B cell (primary cell): ENCODE measurements around the gene RGS2. TPM values are rescaled to one million over a fixed set of nuclear protein-coding genes. Genes with fewer than 3 reads are reported as not detected.

Experiments
- ATAC-seq: fragments of 200-7000 bp; cut with Tn5 transposase; one replicate; pipeline ENCODE4 v1.10.0; 2021; ENCODE audit warnings: low read depth, mild to moderate bottlenecking, moderate number of reproducible peaks, moderate library complexity
- CTCF ChIA-PET: fragments of 350-600 bp; sonication (Branson Sonifier 250); formaldehyde crosslinking; loops from one replicate; lab custom pipeline; 2021; ENCODE audit warnings: antibody characterized with exemption, inconsistent platforms; lab: Charles Lee
- POLR2A ChIA-PET: fragments of 350-600 bp; sonication (Branson Sonifier 250); formaldehyde crosslinking; loops from one replicate; lab custom pipeline; 2021; ENCODE audit warnings: antibody characterized with exemption; lab: Charles Lee
- DNase-seq: peaks from one replicate; pipeline ENCODE4 v3.0.0; 2013
- H2AFZ ChIP-seq: 2 replicates; pipeline ENCODE4 v1.6.1; 2012; ENCODE audit warnings: mild to moderate bottlenecking, low read depth, low read length; ENCODE audit not compliant: insufficient read depth, poor library complexity, severe bottlenecking
- H3K27ac ChIP-seq, 2 donors: 1 replicate in 1 of 2; 2 replicates in 1 of 2; pipeline ENCODE4 v1.5.1; 2012 to 2013; ENCODE audit warnings: low read length in 2 of 2, mild to moderate bottlenecking in 2 of 2, moderate library complexity in 1 of 2
- H3K27me3 ChIP-seq, 4 experiments: fragments of 200-600 bp in 1 of 4; sonication (generic) in 1 of 4; replicated peaks in 1 of 4; 1 replicate in 2 of 4; 2 replicates in 2 of 4; pipeline versions ENCODE4 v1.6.1 to v1.7.0; 2013 to 2016; ENCODE audit warnings: low read length in 3 of 4, mild to moderate bottlenecking in 2 of 4, mixed read lengths in 1 of 4, moderate library complexity in 1 of 4; ENCODE audit not compliant: insufficient read depth in 4 of 4, control insufficient read depth in 3 of 4; ENCODE audit errors: control extremely low read depth in 1 of 4
- H3K36me3 ChIP-seq, 2 experiments: replicated peaks in 1 of 2; 1 replicate in 1 of 2; 2 replicates in 1 of 2; pipeline versions ENCODE4 v1.6.1 to v1.7.1; 2013; ENCODE audit warnings: low read length in 1 of 2; ENCODE audit not compliant: insufficient read depth in 2 of 2, control insufficient read depth in 1 of 2; ENCODE audit errors: control extremely low read depth in 1 of 2, extremely low read depth in 1 of 2
- H3K4me1 ChIP-seq, 2 donors: fragments of 200-600 bp in 1 of 2; sonication (generic) in 1 of 2; 1 replicate in 1 of 2; 2 replicates in 1 of 2; pipeline versions ENCODE4 v1.5.1 to v1.6.1; 2013 to 2017; ENCODE audit warnings: low read length in 2 of 2; ENCODE audit not compliant: control insufficient read depth in 2 of 2, insufficient read depth in 2 of 2
- H3K4me2 ChIP-seq: replicated peaks from 2 replicates; pipeline ENCODE3; 2012; ENCODE audit warnings: mild to moderate bottlenecking, low read depth, low read length; ENCODE audit not compliant: poor library complexity, severe bottlenecking
- H3K4me3 ChIP-seq, 5 experiments: fragments of 200-600 bp in 1 of 5; sonication (generic) in 1 of 5; 1 replicate in 3 of 5; 2 replicates in 2 of 5; pipeline versions ENCODE4 v1.5.1 to v1.7.0; 2011 to 2016; ENCODE audit warnings: low read length in 4 of 5, mild to moderate bottlenecking in 4 of 5, low read depth in 2 of 5, control low read depth in 1 of 5, moderate library complexity in 1 of 5; ENCODE audit not compliant: insufficient read depth in 1 of 5; ENCODE audit errors: control extremely low read depth in 1 of 5, extremely low read depth in 1 of 5
- H3K79me2 ChIP-seq: fragments of 200-600 bp; sonication (generic); one replicate; pipeline ENCODE4 v1.6.0; 2016; ENCODE audit warnings: low read length; ENCODE audit not compliant: control insufficient read depth, insufficient read depth
- H3K9ac ChIP-seq: fragments of 200-600 bp; sonication (generic); 2 replicates; pipeline ENCODE4 v1.6.1; 2017; ENCODE audit warnings: mild to moderate bottlenecking, low read length, moderate library complexity
- H3K9me3 ChIP-seq, 3 donors: one replicate each; pipeline versions ENCODE4 v1.6.1 to v1.7.1; 2013; ENCODE audit warnings: low read length in 2 of 3; ENCODE audit not compliant: control insufficient read depth in 2 of 3, insufficient read depth in 1 of 3; ENCODE audit errors: control extremely low read depth in 1 of 3
- H4K20me1 ChIP-seq: 2 replicates; pipeline ENCODE4 v1.6.0; 2012; ENCODE audit warnings: mild to moderate bottlenecking, low read length; ENCODE audit not compliant: insufficient read depth, control insufficient read depth, poor library complexity, severe bottlenecking
- H3K27ac Mint-ChIP-seq: one replicate; pipeline ENCODE4 v1.8.0; 2021; ENCODE audit warnings: mixed read lengths
- H3K27me3 Mint-ChIP-seq: one replicate; pipeline ENCODE4 v1.8.0; 2021; ENCODE audit warnings: mixed read lengths
- H3K4me1 Mint-ChIP-seq: one replicate; pipeline ENCODE4 v1.8.0; 2021; ENCODE audit warnings: mixed read lengths
- H3K4me3 Mint-ChIP-seq: one replicate; pipeline ENCODE4 v1.8.0; 2021; ENCODE audit warnings: mixed read lengths
- H3K9me3 Mint-ChIP-seq: one replicate; pipeline ENCODE4 v1.8.0; 2022; ENCODE audit warnings: mixed read lengths; ENCODE audit not compliant: insufficient read depth
- EZH2 ChIP-seq: IDR thresholded peaks from 2 replicates; pipeline ENCODE4 v1.6.1; 2012; ENCODE audit warnings: borderline replicate concordance, low read depth, mild to moderate bottlenecking, moderate library complexity, low read length; ENCODE audit not compliant: insufficient read depth, poor library complexity, severe bottlenecking
- WGBS: methylation state at CpG from one replicate; pipeline ENCODE4 v1.1.5; 2013; ENCODE audit warnings: missing lambda C conversion rate; ENCODE audit not compliant: insufficient coverage; 5-methylcytosine and 5-hydroxymethylcytosine counted together
- intact Hi-C: fragments of 100-400 bp; cut with micrococcal nuclease; formaldehyde crosslinking; loops from one replicate; pipeline ENCODE4 v1.10.0; 2022
- polyA plus RNA-seq: library from polyadenylated mRNA; depleted of rRNA; stranded (reverse); fragments of >200 nt; gene quantifications from 2 replicates; pipeline ENCODE4 v1.2.3, GENCODE V29; 2012
- total RNA-seq, 2 donors: library from RNA; stranded (reverse); fragments of 120-200 nt in 1 of 2; gene quantifications; 1 replicate in 1 of 2; 2 replicates in 1 of 2; pipeline versions ENCODE4 v1.2.3 to v1.2.4, GENCODE V29; 2013 to 2022
- TF ChIP-seq, protein P1 (sequence below): fragments of 200-600 bp; IDR thresholded peaks from one replicate; pipeline ENCODE4 v1.8.0; 2022; ENCODE audit warnings: antibody characterized with exemption, mild to moderate bottlenecking

RGS2 gene
- total and polyA plus RNA-seq, 2 donors (not counting 1 experiment from before 2014, with no cell fraction given), result 232 to 247 TPM

DNA sequence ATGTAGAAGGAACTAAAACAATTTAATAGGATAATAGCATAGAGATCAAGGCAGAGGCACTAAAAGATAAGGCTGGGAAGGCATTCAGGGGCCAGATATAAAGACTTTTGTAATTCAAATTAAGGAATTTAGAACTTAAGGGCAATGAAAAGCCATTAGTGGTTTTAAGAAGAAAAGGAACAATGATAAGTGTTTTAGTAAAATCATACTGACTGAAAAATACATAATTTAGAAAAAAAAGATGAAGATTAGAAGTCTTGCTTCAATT lies 14.1 kb upstream of the RGS2 start:
- H3K9me3 ChIP-seq, result no peaks in the 10 kb centered on the region
- no peak overlapping the region for H3K27ac ChIP-seq
- intact Hi-C loops, result no loop called here
- ChIA-PET CTCF (no interaction called here), POLR2A (no interaction called here)
- DNase-seq, result no peak
- Mint-ChIP-seq H3K9me3 (no peaks in the 10 kb centered on the region), H3K4me1 (no peaks in the 10 kb centered on the region), H3K4me3 (no peak overlapping the region), H3K27ac (no peak overlapping the region), H3K27me3 (peaks cover 5% of the 10 kb centered on the region)
- H3K4me2 ChIP-seq, result no peak overlapping the region
- H3K79me2 ChIP-seq, result no peaks in the 10 kb centered on the region
- no peak for ATAC-seq
- H3K27me3 ChIP-seq, result no peaks in the 10 kb centered on the region
- no peaks in the 10 kb centered on the region for H4K20me1 ChIP-seq
- H3K4me1 ChIP-seq, result no peaks in the 10 kb centered on the region
- TF ChIP-seq EZH2, result no peak
- no peaks in the 10 kb centered on the region for H3K36me3 ChIP-seq
- H3K4me3 ChIP-seq, result no peak overlapping the region
- H3K9ac ChIP-seq, result no peak overlapping the region
- H2AFZ ChIP-seq, result no peak overlapping the region

DNA sequence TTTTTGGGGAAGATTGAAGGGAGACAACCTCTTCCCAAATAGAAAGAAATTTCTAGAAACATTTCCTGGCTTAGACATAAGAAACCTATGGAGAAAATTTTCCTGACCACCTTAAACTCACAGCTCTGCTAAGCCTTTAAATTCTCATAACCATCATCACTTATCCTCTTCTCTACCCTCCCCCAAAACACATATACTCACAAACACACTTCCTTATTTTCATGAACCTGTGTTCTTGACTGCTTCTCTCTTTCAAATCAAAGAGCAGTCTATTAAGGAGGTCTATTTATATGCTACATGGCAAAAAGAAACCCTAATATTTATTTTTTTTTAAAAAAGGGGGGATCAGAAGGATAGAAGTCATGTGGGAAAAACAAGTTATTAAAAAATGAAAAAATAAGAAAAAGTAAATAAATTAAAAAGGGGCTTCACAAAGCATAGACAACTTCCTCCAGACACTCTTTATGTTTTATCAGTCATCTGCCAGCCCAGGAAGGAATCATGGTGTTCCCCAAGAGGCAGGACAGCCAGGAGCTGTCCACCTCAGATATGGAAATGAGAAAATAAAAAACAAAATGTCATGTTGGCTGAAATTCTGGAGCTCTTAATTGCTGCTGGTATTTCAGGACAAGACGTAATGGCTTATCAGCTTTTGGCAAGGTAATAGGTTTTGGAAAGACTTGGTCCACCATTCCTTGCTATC lies 12.8 kb upstream of the RGS2 start:
- Histone ChIP-seq H3K36me3 (no peaks in the 10 kb centered on the region), H3K27me3 (no peaks in the 10 kb centered on the region), H3K79me2 (no peaks in the 10 kb centered on the region), H4K20me1 (no peaks in the 10 kb centered on the region), H2AFZ (no peak overlapping the region), H3K27ac (no peak overlapping the region), H3K4me2 (no peak overlapping the region), H3K4me1 (no peaks in the 10 kb centered on the region), H3K4me3 (no peak overlapping the region), H3K9ac (no peak overlapping the region), H3K9me3 (no peaks in the 10 kb centered on the region)
- DNase-seq, result no peak
- ATAC-seq, result no peak
- Mint-ChIP-seq H3K4me1 (no peaks in the 10 kb centered on the region), H3K4me3 (no peak overlapping the region), H3K27ac (no peak overlapping the region), H3K27me3 (no peaks in the 10 kb centered on the region), H3K9me3 (no peaks in the 10 kb centered on the region)
- TF ChIP-seq, protein P1, sequence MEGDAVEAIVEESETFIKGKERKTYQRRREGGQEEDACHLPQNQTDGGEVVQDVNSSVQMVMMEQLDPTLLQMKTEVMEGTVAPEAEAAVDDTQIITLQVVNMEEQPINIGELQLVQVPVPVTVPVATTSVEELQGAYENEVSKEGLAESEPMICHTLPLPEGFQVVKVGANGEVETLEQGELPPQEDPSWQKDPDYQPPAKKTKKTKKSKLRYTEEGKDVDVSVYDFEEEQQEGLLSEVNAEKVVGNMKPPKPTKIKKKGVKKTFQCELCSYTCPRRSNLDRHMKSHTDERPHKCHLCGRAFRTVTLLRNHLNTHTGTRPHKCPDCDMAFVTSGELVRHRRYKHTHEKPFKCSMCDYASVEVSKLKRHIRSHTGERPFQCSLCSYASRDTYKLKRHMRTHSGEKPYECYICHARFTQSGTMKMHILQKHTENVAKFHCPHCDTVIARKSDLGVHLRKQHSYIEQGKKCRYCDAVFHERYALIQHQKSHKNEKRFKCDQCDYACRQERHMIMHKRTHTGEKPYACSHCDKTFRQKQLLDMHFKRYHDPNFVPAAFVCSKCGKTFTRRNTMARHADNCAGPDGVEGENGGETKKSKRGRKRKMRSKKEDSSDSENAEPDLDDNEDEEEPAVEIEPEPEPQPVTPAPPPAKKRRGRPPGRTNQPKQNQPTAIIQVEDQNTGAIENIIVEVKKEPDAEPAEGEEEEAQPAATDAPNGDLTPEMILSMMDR, result no peak
- TF ChIP-seq EZH2, result no peak
- intact Hi-C loops, result no loop called here
- CTCF ChIA-PET, result interaction anchor here (1.1 kb wide), 1 partner anchor 318 kb away, joined by 3 read pairs; no protein-coding TSS in a partner anchor
- POLR2A ChIA-PET, result no interaction called here
- WGBS, result 100% methylated on average over 1 of the region's 1 CpG
